Astrocyte (in vitro differentiated cells and primary cell): ENCODE measurements around the gene ZNF609. TPM values are rescaled to one million over a fixed set of nuclear protein-coding genes. Genes with fewer than 3 reads are reported as not detected.
A peak's percentile ranks its signal among the peaks of the same experiment; 100 is the strongest.

Experiments used
- DNase-seq: peaks from one replicate; pipeline ENCODE4 v3.0.0-alpha.2; 2010; ENCODE audit warnings: low read depth
- FAIRE-seq: peaks from 2 replicates; lab custom pipeline; 2011; peaks lifted over from hg19 to GRCh38; lab: Jason Lieb, UNC
- H2AFZ ChIP-seq: 2 replicates; pipeline ENCODE4 v1.6.0; 2012; ENCODE audit warnings: low read depth, low read length, inconsistent platforms
- H3K27ac ChIP-seq: 2 replicates; pipeline ENCODE4 v1.5.1; 2011; ENCODE audit warnings: low read depth, low read length, inconsistent platforms
- H3K27me3 ChIP-seq: 2 replicates; pipeline ENCODE4 v1.6.0; 2011; ENCODE audit warnings: low read length, inconsistent platforms; ENCODE audit not compliant: insufficient read depth
- H3K36me3 ChIP-seq: 2 replicates; pipeline ENCODE4 v1.5.1; 2011; ENCODE audit warnings: low read length, inconsistent platforms; ENCODE audit not compliant: insufficient read depth
- H3K4me1 ChIP-seq: 2 replicates; pipeline ENCODE4 v1.5.1; 2011; ENCODE audit warnings: low read length, inconsistent platforms; ENCODE audit not compliant: insufficient read depth
- H3K4me2 ChIP-seq: 2 replicates; pipeline ENCODE4 v1.6.0; 2012; ENCODE audit warnings: low read length, inconsistent platforms
- H3K4me3 ChIP-seq: 2 replicates; pipeline ENCODE4 v1.5.1; 2011; ENCODE audit warnings: low read depth, mild to moderate bottlenecking, low read length, inconsistent platforms; ENCODE audit not compliant: insufficient read depth
- H3K79me2 ChIP-seq: 2 replicates; pipeline ENCODE4 v1.6.0; 2012; ENCODE audit warnings: mild to moderate bottlenecking, low read length, inconsistent platforms; ENCODE audit not compliant: insufficient read depth
- H3K9ac ChIP-seq: 2 replicates; pipeline ENCODE4 v1.6.0; 2012; ENCODE audit warnings: mild to moderate bottlenecking, low read length, inconsistent platforms
- H3K9me3 ChIP-seq: 2 replicates; pipeline ENCODE4 v1.5.1; 2012; ENCODE audit warnings: low read depth, mild to moderate bottlenecking, low read length, inconsistent platforms; ENCODE audit not compliant: insufficient read depth
- H4K20me1 ChIP-seq: 2 replicates; pipeline ENCODE4 v1.6.0; 2012; ENCODE audit warnings: low read length, inconsistent platforms; ENCODE audit not compliant: insufficient read depth
- H3K27ac Mint-ChIP-seq: one replicate; pipeline ENCODE4 v1.8.0; 2021; ENCODE audit warnings: mild to moderate bottlenecking, mixed read lengths; ENCODE audit not compliant: unreplicated experiment
- H3K27me3 Mint-ChIP-seq: one replicate; pipeline ENCODE4 v1.8.0; 2021; ENCODE audit warnings: low read depth, mixed read lengths; ENCODE audit not compliant: unreplicated experiment
- H3K36me3 Mint-ChIP-seq: one replicate; pipeline ENCODE4 v1.8.0; 2021; ENCODE audit warnings: low read depth, mixed read lengths; ENCODE audit not compliant: unreplicated experiment
- H3K4me1 Mint-ChIP-seq: one replicate; pipeline ENCODE4 v1.8.0; 2021; ENCODE audit warnings: low read depth, mixed read lengths; ENCODE audit not compliant: unreplicated experiment
- H3K4me3 Mint-ChIP-seq: one replicate; pipeline ENCODE4 v1.8.0; 2021; ENCODE audit warnings: mild to moderate bottlenecking, moderate library complexity, mixed read lengths; ENCODE audit not compliant: unreplicated experiment
- H3K9me3 Mint-ChIP-seq: one replicate; pipeline ENCODE4 v1.8.0; 2021; ENCODE audit warnings: mild to moderate bottlenecking, mixed read lengths; ENCODE audit not compliant: unreplicated experiment
- CTCF ChIP-seq: IDR thresholded peaks from 2 replicates; pipeline ENCODE4 v1.5.1; 2011; ENCODE audit warnings: low read depth, mild to moderate bottlenecking, inconsistent platforms, low read length, moderate library complexity; ENCODE audit not compliant: insufficient read depth
- EZH2 ChIP-seq: IDR thresholded peaks from 2 replicates; pipeline ENCODE4 v1.6.1; 2012; ENCODE audit warnings: mild to moderate bottlenecking, low read length, inconsistent platforms; ENCODE audit not compliant: insufficient read depth
- total RNA-seq: library from RNA; stranded (reverse); gene quantifications from 2 replicates; pipeline ENCODE4 v1.2.1, GENCODE V29; 2021

Gene ZNF609
- total RNA-seq, 1 donor from 2014 or later = 38.5 TPM

GRCh38 chr15:64429448-64429847 lies 30.9 kb upstream of the ZNF609 start:
- H2AFZ ChIP-seq = no peak overlapping the region
- Mint-ChIP-seq H3K4me1 (peaks cover 15% of the 10 kb centered on the region), H3K36me3 (peaks cover 10% of the 10 kb centered on the region)

GRCh38 chr15:64430000-64430735 lies 30.2 kb upstream of the ZNF609 start:
- no peak overlapping the region for H3K4me3 Mint-ChIP-seq
- H3K27ac Mint-ChIP-seq = peak overlapping the region; percentile 55
- H3K4me3 ChIP-seq = no peak overlapping the region
- H3K4me1 ChIP-seq = peaks cover 13% of the 10 kb centered on the region
- H3K27me3 ChIP-seq = no peaks in the 10 kb centered on the region
- peak overlapping the region; percentile 27 for H3K4me2 ChIP-seq
- peaks cover 20% of the 10 kb centered on the region for H3K36me3 ChIP-seq
- H3K27ac ChIP-seq = peak overlapping the region; percentile 40
- no peaks in the 10 kb centered on the region for H3K9me3 Mint-ChIP-seq
- no peaks in the 10 kb centered on the region for H3K9me3 ChIP-seq
- TF ChIP-seq CTCF = no peak
- no peak for TF ChIP-seq EZH2
- H2AFZ ChIP-seq = no peak overlapping the region
- peaks cover 10% of the 10 kb centered on the region for H3K36me3 Mint-ChIP-seq
- H3K79me2 ChIP-seq = no peaks in the 10 kb centered on the region
- H3K4me1 Mint-ChIP-seq = peaks cover 15% of the 10 kb centered on the region
- DNase-seq (peak; percentile 95), FAIRE-seq (peak; percentile 58)
- H3K27me3 Mint-ChIP-seq = no peaks in the 10 kb centered on the region
- H3K9ac ChIP-seq = peak overlapping the region; percentile 19
- peaks cover 3% of the 10 kb centered on the region for H4K20me1 ChIP-seq

More at GRCh38 chr15:64429448-64429847, 30.9 kb upstream of the ZNF609 start:
- no peak for TF ChIP-seq EZH2
- no peak for TF ChIP-seq CTCF
- no peak overlapping the region for H3K4me3 Mint-ChIP-seq
- Histone ChIP-seq H3K27ac (no peak overlapping the region), H3K9me3 (no peaks in the 10 kb centered on the region), H3K79me2 (no peaks in the 10 kb centered on the region), H3K4me2 (peak overlapping the region; percentile 27), H3K27me3 (no peaks in the 10 kb centered on the region), H3K36me3 (peaks cover 21% of the 10 kb centered on the region), H4K20me1 (peaks cover 3% of the 10 kb centered on the region), H3K4me3 (no peak overlapping the region), H3K4me1 (peaks cover 13% of the 10 kb centered on the region), H3K9ac (peak overlapping the region; percentile 12)
- DNase-seq = no peak
- H3K27ac Mint-ChIP-seq = no peak overlapping the region
- H3K9me3 Mint-ChIP-seq = no peaks in the 10 kb centered on the region
- no peak for FAIRE-seq
- no peaks in the 10 kb centered on the region for H3K27me3 Mint-ChIP-seq

GRCh38 chr15:64437982-64438381 lies 22.4 kb upstream of the ZNF609 start:
- Histone ChIP-seq H4K20me1 (no peaks in the 10 kb centered on the region), H3K9ac (no peak overlapping the region), H3K79me2 (no peaks in the 10 kb centered on the region), H3K27me3 (no peaks in the 10 kb centered on the region), H3K4me3 (no peak overlapping the region), H2AFZ (no peak overlapping the region), H3K36me3 (peaks cover 5% of the 10 kb centered on the region), H3K4me1 (peaks cover under 1% of the 10 kb centered on the region), H3K9me3 (no peaks in the 10 kb centered on the region), H3K4me2 (no peak overlapping the region), H3K27ac (no peak overlapping the region)
- H3K36me3 Mint-ChIP-seq = peaks cover 13% of the 10 kb centered on the region
- peaks cover 2% of the 10 kb centered on the region for H3K4me1 Mint-ChIP-seq
- no peak overlapping the region for H3K27ac Mint-ChIP-seq
- no peak overlapping the region for H3K4me3 Mint-ChIP-seq
- H3K27me3 Mint-ChIP-seq = no peaks in the 10 kb centered on the region
- no peaks in the 10 kb centered on the region for H3K9me3 Mint-ChIP-seq
- TF ChIP-seq EZH2 = no peak
- TF ChIP-seq CTCF = no peak
- no peak for FAIRE-seq
- no peak for DNase-seq
